K562 (cell line): ENCODE results near the gene MRPL10. TPM values are rescaled to one million over a fixed set of nuclear protein-coding genes. Genes with fewer than 3 reads are reported as not detected.

Source experiments
- CREBBP ChIP-seq: IDR thresholded peaks from one replicate; pipeline ENCODE4 v1.6.1; 2012; ENCODE audit warnings: low read depth, mild to moderate bottlenecking, control low read depth, inconsistent platforms, low read length
- ELF2 ChIP-seq: fragments of 250-450 bp; sonication (Bioruptor Pico); IDR thresholded peaks from 2 replicates; pipeline ENCODE4 v1.5.0; 2021; ENCODE audit warnings: mild to moderate bottlenecking
- JUNB ChIP-seq: fragments of 450-650 bp; formaldehyde crosslinking; conservative IDR thresholded peaks from 2 replicates; pipeline ENCODE4 v1.4.0; 2020; ENCODE audit warnings: mild to moderate bottlenecking
- POLR3A ChIP-seq: IDR thresholded peaks from 2 replicates; pipeline ENCODE4 v1.6.1; 2011; ENCODE audit warnings: borderline replicate concordance, mild to moderate bottlenecking, moderate library complexity; ENCODE audit not compliant: insufficient read length, insufficient read depth; ENCODE audit errors: extremely low read depth
- SIRT6 ChIP-seq: IDR thresholded peaks from one replicate; pipeline ENCODE4 v1.6.1; 2012; ENCODE audit warnings: low read depth, mild to moderate bottlenecking, control low read depth, inconsistent platforms, low read length, moderate library complexity
- ZC3H8 ChIP-seq: fragments of 450-650 bp; IDR thresholded peaks from 2 replicates; pipeline ENCODE4 v1.6.1; 2017
- ZNF175 ChIP-seq: fragments of 200-800 bp; sonication (Bioruptor generic); IDR thresholded peaks from 2 replicates; pipeline ENCODE4 v1.6.1; 2016; ENCODE audit warnings: low read depth, mild to moderate bottlenecking, missing genetic modification characterization, missing compliant biosample characterization
- polyA plus RNA-seq, 8 experiments: library from polyadenylated mRNA; depleted of rRNA in 4 of 8; stranded (reverse) in 5 of 8; unstranded in 3 of 8; fragments of >200 nt; fragmentation: Nextera tagmentation in 2 of 8; fragmentation: Illumina TruSeq in 1 of 8; extraction: Ambion mirVana in 2 of 8; extraction: Trizol in 1 of 8; gene quantifications; 2 replicates each; pipeline versions ENCODE4 v1.2.1 to v1.2.3, GENCODE V29; 2011 to 2014; ENCODE audit warnings: inconsistent platforms in 1 of 8, missing spikeins in 1 of 8
- total RNA-seq, 7 experiments: library from RNA; depleted of rRNA in 6 of 7; stranded (reverse); fragments of >200 nt in 6 of 7; fragmentation: Illumina TruSeq in 2 of 7; extraction: Trizol in 2 of 7; gene quantifications; 2 replicates each; pipeline versions ENCODE4 v1.2.1 to v1.2.3, GENCODE V29; 2011 to 2021; ENCODE audit warnings: low replicate concordance in 1 of 7
- TF ChIP-seq, protein P1 (sequence below), 2 experiments: fragments of 450-650 bp; IDR thresholded peaks; 2 replicates each; pipeline ENCODE4 v1.6.1; 2016; ENCODE audit warnings: mild to moderate bottlenecking in 2 of 2, borderline replicate concordance in 1 of 2, low read depth in 1 of 2, moderate library complexity in 1 of 2
- TF ChIP-seq, protein P2 (sequence below): sonication (generic); formaldehyde crosslinking; IDR thresholded peaks from 2 replicates; pipeline ENCODE4 v1.9.0; 2022; ENCODE audit warnings: mild to moderate bottlenecking, missing genetic modification reagents
- TF ChIP-seq, protein P3 (sequence below): sonication (generic); formaldehyde crosslinking; IDR thresholded peaks from 2 replicates; pipeline ENCODE4 v1.8.0; 2022; ENCODE audit warnings: missing genetic modification reagents, mild to moderate bottlenecking, borderline replicate concordance
- TF ChIP-seq, protein P4 (sequence below): fragments of 250-450 bp; sonication (Bioruptor Pico); IDR thresholded peaks from 2 replicates; pipeline ENCODE4 v1.8.0; 2022; ENCODE audit warnings: moderate library complexity, mild to moderate bottlenecking, inconsistent platforms

The MRPL10 gene
- total and polyA plus RNA-seq, 9 of the 15 experiments (the other 6 are each of a cell fraction or from before 2014, with no cell fraction given), result 27.8 to 105 (median 67.3) TPM

DNA sequence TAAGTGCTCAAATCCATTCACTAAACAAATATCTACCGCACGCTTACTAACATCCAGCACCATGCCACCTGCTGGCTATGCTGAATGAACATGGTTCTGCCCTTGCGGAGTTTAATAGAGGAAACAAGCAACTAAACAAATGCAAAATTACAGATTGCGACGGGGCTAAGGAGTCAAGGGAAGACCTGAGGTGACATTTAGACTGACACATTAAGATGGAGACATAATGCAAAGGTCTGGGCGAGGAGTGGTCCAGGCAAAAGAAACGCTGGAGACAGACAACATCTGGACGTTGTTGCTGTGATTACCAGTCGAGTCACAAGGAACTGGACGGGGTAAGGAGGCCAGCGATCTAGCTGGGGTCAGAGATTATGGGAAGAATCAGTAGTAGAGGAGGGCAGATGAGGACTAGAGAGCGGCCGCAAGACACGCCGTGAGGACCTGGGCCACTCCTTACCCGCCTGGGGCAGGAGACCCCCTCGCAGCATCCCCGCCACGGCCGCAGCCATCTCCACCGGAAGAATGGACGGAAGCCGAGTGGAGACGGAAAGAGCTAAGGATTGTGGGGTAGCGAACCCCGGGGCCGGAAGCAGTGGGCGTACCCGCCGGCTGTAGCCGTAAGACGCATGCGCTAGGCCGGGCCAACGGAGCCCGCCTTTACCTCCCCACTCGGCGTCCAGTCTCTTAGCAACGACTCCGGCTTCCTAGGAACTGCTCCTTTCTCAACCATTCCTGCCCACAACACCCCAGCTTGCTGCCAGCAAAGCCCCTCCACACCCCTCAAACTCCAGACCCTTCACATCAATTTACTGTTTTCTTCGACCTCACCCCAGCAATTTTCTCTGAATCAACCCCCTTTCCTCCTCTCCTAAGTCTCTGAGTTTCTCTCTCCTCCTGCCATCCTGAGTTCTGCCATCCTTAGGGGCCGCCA, at the start of gene MRPL10, which contains the start of gene LRRC46 (continued):
- TF ChIP-seq, protein P1, sequence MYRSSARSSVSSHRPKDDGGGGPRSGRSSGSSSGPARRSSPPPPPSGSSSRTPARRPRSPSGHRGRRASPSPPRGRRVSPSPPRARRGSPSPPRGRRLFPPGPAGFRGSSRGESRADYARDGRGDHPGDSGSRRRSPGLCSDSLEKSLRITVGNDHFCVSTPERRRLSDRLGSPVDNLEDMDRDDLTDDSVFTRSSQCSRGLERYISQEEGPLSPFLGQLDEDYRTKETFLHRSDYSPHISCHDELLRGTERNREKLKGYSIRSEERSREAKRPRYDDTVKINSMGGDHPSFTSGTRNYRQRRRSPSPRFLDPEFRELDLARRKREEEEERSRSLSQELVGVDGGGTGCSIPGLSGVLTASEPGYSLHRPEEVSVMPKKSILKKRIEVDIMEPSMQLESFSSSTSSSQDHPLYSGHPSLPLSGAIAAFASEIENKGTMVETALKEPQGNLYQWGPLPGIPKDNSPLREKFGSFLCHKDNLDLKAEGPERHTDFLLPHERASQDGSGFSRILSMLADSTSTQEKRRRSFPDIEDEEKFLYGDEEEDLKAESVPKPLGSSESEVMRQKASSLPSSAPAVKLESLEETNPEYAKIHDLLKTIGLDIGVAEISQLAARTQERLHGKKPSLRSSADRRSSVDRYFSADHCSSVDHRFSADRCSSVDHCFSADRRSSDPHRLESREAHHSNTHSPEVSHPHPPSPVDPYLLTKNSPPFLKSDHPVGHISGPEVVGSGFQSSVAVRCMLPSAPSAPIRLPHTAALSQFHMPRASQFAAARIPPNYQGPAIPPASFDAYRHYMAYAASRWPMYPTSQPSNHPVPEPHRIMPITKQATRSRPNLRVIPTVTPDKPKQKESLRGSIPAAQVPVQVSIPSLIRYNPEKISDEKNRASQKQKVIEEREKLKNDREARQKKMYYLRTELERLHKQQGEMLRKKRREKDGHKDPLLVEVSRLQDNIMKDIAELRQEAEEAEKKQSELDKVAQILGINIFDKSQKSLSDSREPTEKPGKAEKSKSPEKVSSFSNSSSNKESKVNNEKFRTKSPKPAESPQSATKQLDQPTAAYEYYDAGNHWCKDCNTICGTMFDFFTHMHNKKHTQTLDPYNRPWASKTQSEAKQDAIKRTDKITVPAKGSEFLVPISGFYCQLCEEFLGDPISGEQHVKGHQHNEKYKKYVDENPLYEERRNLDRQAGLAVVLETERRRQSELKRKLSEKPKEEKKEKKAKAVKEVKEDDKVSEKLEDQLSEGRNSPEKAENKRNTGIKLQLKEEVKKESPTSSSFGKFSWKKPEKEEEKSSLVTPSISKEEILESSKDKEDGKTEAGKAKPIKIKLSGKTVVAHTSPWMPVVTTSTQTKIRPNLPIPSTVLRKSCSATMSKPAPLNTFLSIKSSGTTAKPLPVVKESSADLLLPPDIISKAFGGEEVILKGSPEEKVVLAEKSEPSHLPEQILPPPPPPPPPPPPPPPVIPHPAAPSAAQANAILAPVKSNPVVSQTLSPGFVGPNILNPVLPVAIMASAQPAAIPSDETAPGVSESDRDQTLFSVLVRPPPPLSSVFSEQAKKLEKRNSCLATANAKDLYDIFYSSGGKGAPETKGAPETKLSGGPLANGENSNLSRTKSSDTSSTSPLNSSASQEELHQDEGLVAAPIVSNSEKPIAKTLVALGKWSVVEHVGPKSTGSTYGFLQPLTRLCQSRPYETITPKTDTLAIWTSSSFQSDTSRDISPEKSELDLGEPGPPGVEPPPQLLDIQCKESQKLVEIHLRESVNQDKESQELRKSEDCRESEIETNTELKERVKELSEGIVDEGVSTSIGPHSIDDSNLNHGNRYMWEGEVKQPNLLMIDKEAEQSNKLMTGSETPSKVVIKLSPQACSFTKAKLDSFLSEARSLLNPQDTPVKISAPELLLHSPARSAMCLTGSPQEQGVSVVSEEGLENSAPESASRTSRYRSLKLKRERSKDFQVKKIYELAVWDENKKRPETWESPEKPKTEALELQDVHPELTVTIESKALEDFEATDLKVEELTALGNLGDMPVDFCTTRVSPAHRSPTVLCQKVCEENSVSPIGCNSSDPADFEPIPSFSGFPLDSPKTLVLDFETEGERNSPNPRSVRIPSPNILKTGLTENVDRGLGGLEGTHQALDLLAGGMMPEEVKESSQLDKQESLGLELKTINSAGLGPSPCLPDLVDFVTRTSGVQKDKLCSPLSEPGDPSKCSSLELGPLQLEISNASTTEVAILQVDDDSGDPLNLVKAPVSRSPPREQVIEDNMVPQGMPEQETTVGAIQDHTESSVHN (IDR thresholded peaks at IDR 0.05; ENCODE audit: borderline replicate concordance in 1 of 2, low read depth in 1 of 2), result no peak
- TF ChIP-seq, protein P2, sequence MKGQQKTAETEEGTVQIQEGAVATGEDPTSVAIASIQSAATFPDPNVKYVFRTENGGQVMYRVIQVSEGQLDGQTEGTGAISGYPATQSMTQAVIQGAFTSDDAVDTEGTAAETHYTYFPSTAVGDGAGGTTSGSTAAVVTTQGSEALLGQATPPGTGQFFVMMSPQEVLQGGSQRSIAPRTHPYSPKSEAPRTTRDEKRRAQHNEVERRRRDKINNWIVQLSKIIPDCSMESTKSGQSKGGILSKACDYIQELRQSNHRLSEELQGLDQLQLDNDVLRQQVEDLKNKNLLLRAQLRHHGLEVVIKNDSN (CRISPR knock-in tag), result no peak
- TF ChIP-seq CREBBP, result no peak
- TF ChIP-seq SIRT6, result no peak
- no peak for TF ChIP-seq JUNB (CRISPR knock-in tag)
- TF ChIP-seq, protein P3, sequence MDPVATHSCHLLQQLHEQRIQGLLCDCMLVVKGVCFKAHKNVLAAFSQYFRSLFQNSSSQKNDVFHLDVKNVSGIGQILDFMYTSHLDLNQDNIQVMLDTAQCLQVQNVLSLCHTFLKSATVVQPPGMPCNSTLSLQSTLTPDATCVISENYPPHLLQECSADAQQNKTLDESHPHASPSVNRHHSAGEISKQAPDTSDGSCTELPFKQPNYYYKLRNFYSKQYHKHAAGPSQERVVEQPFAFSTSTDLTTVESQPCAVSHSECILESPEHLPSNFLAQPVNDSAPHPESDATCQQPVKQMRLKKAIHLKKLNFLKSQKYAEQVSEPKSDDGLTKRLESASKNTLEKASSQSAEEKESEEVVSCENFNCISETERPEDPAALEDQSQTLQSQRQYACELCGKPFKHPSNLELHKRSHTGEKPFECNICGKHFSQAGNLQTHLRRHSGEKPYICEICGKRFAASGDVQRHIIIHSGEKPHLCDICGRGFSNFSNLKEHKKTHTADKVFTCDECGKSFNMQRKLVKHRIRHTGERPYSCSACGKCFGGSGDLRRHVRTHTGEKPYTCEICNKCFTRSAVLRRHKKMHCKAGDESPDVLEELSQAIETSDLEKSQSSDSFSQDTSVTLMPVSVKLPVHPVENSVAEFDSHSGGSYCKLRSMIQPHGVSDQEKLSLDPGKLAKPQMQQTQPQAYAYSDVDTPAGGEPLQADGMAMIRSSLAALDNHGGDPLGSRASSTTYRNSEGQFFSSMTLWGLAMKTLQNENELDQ (CRISPR knock-in tag), result peak; percentile 49; the same call in 1 of the 2 replicates
- no peak for TF ChIP-seq ZC3H8
- no peak for TF ChIP-seq ZNF175 (CRISPR knock-in tag)
- peak; percentile 32; the same call in 1 of the 2 replicates for TF ChIP-seq ELF2 (CRISPR knock-in tag)
- TF ChIP-seq POLR3A, result no peak
- TF ChIP-seq, protein P4, sequence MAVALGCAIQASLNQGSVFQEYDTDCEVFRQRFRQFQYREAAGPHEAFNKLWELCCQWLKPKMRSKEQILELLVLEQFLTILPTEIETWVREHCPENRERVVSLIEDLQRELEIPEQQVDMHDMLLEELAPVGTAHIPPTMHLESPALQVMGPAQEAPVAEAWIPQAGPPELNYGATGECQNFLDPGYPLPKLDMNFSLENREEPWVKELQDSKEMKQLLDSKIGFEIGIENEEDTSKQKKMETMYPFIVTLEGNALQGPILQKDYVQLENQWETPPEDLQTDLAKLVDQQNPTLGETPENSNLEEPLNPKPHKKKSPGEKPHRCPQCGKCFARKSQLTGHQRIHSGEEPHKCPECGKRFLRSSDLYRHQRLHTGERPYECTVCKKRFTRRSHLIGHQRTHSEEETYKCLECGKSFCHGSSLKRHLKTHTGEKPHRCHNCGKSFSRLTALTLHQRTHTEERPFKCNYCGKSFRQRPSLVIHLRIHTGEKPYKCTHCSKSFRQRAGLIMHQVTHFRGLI (CRISPR knock-in tag), result no peak
